ENCODE data around the gene USP48.
A peak's percentile ranks its signal among the peaks of the same experiment; 100 is the strongest.

Gene USP48

DNA sequence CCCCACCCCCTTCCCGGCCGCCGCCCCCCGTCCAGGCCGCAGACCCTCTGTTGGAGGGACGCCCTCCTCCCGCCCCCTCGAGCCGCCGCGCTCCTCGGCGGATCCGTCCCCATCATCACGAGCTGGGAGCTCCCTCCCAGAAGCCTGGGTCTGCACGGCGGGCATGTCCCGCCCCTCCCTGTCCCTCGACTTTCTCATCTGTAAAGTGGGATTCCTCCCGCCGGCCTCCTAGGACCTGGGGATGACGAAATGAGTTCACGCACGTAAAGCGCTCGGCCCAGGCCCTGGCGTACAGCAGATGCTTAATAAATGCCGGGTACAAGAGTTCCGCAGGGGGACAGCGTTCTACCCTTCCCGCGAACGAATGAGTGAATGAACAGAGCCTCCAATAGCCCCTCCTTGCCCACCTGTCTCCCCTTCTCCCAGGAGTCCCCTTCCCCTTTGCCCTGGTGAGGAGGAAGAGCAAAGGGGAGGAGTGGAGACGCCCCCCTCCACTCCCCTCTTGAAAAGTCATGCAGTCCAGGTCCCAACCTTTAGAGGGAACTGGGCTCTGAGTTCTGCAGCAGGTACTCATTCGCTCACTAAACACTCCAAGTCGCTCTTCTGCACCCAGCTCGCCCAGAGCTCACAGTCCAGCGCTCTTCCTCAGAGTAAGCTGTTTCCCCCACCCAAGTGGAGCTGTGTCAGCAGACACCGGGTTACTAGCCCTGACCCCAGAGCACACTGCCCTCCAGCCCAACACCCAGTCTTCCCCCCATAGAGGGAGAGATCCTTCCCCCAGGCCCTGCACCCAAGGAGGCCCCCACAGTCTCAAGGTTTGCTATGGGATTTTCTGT is 130.6 kb downstream of the USP48 start:
- DNase-seq, result peak in 1 of 3 experiments; percentile 21

DNA sequence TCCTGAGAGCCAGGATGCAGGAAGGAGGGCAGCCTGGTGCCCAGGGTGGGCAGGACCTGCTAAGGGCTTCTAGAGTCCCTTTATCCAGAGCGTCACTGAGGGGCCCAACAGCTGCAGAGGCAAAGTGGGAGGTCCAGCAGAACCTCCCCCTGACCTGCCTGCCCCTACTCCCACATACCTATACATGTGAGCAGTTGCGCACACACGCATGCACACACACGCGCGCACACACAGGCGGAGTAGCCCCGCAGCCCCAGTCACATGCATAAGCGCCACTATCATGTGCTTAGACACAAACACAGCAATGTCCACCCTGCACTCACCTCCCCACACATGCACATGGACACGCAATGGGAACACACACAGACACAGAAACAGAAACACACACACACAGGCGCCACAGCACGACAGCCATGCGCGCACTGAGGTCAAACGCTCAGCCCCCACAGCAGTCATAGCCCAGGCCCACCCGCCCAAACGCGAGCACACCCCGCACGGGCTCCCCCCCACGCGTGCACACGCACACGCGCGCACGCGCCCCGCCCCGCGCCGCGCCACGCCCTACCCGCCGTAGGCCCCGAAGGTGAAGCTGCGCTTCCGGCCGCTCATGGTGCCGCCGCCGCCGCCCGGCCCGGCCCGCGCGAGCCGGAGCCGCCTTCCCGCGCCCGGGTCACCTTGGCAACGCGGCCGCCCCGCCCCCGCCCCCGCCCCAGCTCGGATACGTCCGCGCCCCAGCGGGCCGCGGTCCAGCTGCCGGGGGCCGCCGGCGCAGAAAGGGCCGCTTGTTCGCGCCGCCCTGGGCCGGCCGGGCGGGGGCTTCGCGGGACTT is 131.5 kb downstream of the USP48 start:
- DNase-seq, result peak; percentile 58 to 67 (median 59)

DNA sequence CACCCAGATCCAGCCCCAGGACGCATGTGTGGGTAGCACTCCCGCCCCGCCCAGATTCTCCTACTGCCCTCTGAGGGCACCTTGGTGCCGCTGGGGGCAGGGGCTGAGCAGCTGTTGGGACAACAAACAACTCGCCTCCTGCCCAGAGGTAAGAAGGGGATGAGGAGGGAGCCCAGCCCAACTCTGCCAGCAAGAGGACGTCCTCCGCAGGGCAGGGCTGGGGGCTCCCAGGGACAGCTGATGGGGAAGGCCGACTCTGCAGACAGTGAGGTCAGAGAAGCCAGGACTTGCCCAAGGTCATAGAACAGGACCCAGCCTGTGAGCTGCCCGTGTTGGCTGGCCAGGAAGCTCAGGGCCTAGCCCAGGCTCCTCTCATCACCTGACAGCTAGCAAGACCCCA is 132.5 kb downstream of the USP48 start:
- no peak for DNase-seq

DNA sequence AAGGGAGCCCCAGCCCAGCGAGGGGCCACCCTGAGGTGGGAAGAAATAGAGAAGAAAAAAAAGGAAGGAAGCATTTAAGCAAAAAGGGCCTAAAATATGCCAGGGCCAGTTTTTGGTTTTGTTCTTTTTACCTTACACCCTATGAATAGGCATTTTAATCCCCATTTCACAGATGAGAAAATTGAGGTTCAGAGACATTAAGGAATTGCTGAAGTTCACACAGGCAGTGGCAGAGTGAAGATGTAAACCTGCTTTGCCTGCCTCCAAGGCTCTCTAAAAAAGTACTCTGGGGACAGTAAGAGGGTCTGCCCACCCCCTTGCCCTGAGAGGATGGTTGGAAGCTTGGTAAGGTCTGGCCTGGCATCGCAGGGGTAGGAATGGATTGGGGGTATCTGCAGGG is 133.6 kb downstream of the USP48 start:
- DNase-seq, result no peak

DNA sequence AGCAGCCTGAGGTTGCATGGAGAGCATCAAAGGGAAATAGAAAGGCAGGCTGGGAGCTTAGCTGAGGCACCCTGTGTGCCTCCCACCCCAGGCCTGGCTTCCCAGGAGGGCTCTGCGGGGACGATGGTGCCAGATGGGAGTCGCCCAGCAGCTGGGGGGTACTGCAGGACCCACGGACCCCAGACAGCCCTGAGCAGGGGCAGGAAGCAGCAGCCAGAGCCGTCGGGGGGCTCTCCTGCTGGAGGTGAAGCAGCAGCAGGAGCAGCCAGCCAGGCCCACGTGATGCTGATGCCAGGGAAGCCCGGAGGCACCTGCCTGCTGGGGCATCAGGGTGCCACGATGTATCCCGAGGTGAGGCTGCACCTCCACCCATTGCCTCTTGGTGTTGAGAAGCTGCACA is 134.2 kb downstream of the USP48 start:
- DNase-seq, result no peak

DNA sequence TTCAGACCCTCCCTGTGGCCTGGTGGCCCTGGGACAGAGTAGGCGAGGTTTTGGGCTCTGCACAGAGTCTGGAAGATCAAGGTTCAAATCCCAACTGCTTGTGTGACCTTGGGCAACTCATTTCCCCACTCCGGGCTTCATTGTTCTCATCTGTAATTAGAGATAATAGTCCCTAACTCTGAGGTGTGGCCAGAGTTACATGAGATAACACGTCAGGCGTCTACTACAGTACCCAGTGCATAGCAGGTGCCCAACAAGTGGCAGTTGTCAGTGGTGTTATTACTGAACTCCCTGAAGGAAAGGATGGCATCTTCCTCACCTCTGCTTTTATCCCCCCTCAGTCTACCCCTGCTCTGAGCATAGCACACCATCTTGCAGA is 134.6 kb downstream of the USP48 start:
- no peak for DNase-seq

DNA sequence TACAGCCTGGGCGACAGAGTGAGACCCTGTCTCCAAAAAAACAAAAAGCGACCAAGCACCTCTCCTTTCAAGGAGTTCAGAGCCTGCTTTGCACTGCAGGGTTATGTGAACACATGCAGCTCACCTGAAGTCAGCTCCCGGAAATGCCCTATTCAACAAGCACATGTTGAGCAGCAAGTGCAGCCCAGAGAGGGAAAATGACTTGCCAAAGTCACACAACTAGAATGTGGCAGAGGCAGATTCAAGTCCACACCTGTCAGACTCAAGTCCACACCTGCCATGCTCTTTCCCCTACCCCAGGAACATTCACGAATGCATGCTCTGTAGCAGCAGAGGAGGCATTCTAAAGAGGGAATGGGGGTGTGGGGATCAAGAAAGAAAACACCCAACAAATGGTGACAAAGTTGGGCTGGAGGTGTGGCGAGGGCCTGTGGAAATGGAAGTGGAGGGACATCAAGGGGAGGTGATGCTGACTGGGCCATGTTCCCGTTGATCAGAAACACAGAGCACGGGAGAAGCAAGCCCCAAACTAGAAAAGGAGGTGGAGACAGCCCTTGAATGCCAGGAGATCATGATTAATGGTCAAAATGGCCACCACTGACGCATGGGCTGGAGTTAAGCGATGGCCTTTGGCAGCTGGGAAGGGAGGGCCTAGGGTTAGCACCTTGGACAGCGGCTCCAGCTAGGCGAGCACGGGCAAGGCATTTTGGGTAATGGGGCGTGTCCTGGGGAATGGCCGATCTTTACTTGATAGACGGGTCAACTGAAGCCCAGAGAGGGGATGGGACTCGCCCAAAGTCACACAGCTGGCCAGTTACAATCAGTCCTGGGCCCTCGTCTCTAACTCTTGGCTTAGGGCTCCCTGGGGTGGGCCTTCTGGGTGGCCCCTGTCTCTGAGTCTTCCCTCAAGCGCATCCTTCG is 135.3 kb downstream of the USP48 start:
- DNase-seq, result no peak

DNA sequence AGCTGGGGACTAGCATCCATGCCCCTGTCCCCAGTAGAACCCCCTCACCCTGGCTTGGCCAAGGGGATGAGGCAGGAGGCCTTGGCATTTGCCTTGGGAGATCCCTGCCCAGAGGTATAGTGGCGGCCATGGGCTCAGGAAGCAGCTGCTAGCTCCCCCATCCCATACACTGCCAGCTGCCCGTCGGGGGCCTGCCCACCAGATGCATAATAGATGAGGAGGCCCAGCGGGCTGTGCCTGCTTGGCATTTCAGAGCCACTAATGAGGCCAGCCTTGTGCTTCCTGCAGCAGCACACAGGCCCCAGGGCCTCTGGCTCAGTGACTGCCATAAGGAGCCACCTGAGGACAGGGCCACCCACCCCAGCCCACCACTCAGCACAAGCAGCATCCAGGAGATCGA is 137.4 kb downstream of the USP48 start:
- peak in 1 of 3 experiments; percentile 13 for DNase-seq

DNA sequence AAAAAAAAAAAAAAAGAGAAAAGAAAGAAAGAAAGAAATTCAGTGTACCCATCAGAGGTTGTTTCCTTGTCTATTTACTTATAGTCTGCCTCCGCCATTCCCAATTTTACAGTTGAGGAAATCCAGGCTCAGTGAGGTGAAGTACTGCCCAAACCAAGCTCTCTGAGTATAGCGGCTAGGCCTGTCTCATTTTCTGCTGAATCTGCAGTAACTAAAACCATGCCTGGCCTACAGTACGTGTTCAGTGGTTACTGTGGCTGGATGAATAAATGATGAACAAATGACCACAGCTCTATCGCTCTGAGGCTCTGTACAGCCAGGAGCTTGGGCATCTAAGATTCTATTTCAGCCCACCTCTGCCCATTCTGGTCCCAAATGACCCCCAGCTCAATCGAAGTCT is 138.0 kb downstream of the USP48 start:
- no peak for DNase-seq

DNA sequence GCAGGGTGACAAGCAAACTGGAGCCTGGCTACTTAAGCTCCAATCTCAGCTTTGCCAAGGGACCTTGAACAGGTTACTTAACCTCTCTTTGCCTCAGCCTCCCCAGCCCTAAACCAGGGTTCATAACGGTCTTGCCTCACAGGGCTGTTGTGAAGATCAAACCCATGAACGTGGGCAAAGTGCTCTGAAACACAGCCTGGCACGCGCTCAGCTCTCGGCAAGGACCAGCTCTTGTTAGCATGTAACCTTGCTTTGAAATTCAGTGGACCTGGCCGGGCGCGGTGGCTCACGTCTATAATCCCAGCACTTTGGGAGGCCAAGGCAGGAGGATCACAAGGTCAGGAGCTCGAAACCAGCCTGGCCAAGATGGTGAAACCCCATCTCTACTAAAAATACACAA is 138.6 kb downstream of the USP48 start:
- DNase-seq, result no peak

DNA sequence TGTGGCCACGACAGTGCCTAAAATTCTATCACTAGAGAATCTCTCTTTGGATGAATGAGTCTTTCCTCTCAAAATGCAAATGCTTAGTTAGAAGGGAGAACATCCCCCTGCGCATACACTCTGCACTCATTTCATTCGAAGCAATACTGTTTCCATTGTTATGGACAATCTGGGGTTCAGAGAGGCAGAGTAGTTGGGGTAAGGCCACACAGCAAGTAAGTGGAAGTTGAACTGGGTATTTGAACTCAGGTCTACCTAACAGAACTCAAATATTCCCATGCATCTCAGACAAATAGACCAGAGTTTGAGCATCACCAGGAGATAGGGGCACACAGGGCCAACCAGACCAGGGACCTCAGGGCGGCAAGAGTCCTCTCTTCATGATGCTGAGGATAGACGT is 139.3 kb downstream of the USP48 start:
- DNase-seq, result no peak

DNA sequence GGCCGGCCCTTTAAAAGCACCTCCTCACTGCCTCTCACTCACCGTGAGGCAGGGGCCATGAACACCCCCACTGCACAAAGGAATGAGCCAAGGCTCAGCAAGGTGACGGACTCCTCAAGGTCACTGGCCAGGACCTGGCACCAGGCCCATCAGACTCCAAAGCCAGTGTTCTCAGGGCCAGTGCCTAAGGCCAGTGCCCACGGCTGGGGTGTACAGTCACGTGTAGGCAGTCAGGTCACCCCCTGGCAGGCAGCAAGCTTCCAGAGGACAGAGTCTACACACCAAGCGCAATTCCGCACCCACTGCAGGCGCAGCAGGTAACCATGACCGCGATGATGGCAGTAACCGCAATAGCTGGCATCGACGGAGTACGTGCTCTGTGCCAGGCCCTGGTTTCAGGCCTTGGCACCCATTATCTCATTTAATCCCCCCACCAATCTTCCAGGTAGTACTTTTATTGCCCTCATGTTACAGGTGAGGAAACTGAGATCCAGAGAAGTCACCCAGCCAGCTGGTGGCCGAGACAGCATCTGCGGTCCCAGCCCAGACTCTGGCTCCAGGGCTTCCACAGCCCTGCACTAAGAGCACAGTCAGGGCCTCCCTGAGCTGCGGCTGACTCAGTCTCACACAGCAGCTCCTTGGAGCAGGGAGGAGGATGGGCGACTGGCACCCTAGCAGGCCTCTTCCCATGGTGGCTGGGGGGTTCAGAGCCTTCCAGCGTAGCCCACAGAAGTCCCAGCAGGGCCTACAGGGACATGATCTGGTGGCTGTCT is 140.8 kb downstream of the USP48 start:
- no peak for DNase-seq

DNA sequence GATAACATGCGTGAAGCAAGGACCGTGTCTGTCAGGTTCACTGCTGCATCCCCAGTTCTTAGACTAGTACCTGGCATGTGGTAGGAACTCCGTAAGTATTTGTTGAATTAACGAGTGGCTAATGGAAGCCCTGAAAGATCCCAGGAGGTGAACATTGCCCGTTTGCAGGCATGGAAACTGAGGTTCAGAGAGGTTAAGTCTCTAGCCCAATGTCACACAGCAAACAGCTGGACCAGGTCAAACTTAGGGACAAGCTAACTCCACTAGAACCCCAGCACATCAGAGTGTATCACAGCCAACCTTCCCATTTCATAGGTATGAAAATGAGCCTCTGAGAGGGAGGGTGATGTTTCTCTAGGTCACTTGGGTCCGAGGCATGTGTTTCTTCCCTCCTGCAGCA is 141.4 kb downstream of the USP48 start:
- DNase-seq, result no peak

DNA sequence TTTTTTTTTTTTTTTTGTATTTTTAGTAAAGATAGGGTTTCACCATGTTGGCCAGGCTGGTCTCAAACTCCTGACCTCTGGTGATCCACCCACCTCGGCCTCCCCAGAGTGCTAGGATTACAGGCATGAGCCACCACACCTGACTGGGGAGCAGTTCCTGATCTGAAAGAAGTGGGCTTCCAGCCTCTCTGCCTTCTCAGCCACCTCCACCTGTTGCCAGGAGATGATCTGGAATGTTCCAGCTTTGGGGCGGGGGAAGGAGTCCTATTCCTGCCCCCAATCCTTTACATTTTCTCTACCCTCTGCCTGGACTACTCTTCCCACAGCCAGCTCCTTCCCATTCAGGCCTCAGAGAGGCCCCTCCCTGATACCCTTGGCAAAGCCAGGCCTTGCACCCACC is 141.9 kb downstream of the USP48 start:
- no peak for DNase-seq

DNA sequence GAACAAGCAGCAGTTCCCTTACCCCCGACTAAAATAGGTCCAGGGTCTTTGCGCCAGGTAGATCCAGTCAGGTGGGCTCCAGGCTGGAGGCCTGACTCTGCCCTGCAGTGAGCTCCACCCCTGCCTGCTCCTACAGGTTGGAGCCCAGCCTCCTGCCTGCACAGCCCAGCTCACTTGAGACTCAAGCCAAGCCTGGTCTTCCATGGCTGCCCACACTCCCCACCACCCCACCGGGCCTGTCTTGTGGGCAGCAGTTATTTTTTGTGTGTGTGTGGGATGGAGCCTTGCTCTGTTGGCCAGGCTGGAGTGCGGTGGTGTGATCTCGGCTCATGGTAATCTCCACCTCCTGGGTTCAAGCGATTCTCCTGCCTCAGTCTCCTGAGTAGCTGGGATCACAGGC is 142.3 kb downstream of the USP48 start:
- no peak for DNase-seq

DNA sequence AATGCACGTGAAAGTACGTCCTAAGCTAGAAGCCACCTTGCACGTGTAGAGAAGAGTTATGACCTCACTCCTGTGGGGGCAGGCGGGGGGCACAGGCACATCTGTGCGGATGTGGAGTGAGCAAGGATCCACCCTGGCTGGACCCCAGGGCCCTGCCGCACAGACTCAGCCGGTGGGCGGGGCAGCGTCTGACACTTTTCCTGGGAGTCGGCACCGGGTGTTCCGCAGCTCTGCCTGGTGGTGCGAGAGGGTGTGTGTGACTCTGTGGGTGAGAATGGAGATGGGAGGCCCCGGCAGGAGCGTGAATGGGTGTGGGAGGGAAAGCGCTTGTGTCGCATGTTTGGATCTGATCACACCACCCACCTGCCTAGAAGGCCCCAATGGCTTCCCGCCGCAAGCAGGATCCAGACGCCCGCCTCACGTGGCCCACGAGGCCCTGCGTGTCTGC is 143.3 kb downstream of the USP48 start:
- DNase-seq, result no peak

DNA sequence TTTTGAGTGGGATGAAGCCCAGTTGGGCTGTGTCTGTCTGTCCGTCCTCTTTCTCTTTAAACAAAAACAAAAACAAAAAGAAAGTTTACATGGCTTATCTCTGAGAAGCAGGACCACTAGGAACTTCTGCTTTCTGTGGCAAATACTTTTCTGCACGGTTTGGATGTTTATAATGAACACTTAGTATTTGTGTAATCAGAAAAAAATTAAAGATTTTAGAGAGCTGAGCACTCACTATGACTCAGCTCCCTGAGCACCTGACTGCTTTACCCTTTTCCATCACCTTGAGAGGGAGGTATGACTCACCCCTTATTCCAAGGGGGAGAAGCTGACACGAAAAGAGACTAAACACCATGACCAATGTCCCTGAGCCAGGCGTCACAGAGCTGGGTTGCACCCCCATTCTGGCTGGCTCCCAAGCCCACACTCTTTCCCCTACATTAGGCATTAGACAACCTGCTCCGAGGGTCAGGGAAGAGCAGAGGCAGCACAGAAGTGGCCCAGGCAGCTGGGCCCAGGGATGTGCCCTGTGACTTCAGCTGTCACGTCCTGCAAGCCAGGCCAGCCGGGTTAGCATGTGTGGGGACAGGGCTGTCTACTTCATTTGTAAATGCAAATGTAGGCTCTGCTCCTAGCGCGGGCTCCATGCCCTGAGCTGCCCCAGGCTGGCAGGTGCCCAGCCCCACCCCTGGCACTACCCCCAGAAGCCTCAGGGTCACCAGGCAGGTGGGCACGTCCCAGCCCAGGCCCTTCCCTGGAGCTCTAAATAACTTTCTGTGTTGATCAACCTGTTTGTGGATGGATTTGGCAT is 144.2 kb downstream of the USP48 start:
- DNase-seq, result peak in 1 of 3 experiments; percentile 14

DNA sequence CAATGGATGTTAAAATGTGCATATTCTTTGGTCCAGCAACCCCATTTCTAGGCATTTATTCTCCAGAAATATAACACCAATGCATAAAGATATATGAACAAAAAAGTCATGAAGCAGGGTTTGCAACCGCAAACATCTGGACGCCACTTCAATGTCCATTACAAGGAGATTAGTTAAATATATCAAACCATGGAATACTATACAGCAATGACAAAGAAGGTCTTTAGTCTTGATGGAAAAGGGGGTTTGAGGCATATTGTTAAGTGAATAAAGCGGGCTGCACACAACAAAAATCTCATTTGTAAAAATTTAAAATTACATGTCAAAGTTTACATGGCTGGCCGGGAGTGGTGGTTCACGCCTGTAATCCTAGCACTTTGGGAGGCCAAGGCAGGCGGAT is 145.4 kb downstream of the USP48 start:
- DNase-seq, result no peak

DNA sequence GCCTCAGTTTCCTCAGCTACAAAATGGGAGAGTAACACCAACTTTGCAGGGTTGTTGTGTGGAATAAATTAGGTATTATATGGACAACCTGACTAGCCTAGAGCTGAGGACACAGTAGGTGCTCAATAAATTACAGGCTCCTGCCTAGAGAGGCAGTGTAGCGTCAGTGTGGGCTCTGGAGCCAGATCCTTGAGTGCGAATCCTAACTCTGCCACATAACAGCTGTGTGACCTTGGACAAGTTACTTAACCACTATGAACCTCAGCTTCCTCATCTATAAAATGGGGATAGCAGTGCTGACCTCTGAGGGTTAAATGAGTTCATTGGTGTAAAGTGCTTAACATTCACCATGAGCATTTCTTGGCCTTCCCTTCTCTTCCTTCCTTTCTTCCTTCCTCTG is 146.9 kb downstream of the USP48 start:
- DNase-seq, result no peak

DNA sequence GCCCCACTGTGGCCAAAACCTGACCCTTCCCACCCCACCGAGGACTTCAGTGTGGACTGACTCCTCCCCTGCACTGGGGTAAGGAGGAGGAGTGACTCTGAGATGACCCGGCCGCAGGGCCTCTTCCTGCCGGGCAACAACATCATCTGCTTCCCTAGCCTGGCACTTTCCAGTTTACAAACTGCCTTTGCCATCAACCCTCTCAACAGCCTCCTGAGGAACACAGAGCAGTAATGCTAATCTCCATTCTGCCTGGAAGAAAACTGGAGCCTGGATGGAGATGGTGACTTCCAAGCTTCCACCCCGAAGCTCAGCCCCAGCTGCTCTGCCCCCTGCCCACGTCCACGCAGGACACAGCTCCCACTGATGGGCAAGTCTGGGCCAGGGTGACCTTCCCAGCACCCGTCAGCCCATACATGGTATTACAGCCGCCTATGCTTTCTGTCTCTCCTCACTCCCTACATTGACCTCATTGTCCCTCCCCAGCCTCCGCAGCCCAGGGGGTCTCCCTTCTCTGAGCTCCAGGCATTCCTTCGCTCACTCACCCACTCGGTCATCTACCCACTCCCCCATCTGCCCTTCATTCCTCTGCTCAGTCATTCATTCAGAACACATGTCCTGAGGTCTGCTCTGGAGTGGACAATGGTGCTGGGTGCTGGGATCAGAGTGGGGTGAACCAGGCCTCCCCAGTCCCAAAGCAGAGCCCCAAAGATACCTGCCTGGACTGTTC is 148.0 kb downstream of the USP48 start:
- DNase-seq, result no peak

Measured in NCI-H1417 (cell line).